ENCODE data around the gene HMGN4.

GRCh38 chr6:26507658-26508057 is 30.5 kb upstream of the HMGN4 start:
- TF ChIP-seq POLR2A (IDR thresholded peaks at IDR 0.05; ENCODE audit: low read depth, low read length), result no peak
- no peak for TF ChIP-seq CTCF (IDR thresholded peaks at IDR 0.05; ENCODE audit: extremely low read depth in 1 of 2, insufficient read depth in 1 of 2, low read depth in 1 of 2, low read length in 2 of 2)
